Caki2 (cell line): ENCODE data around the gene DDX43. TPM values are rescaled to one million over a fixed set of nuclear protein-coding genes. Genes with fewer than 3 reads are reported as not detected.

Experiments used
- DNase-seq: peaks from one replicate; pipeline ENCODE4 v3.0.0-alpha.2; 2015; ENCODE audit warnings: low read depth
- in situ Hi-C: cut with HindIII; loops from 2 replicates; pipeline ENCODE4 v1.10.0; 2016; ENCODE audit warnings: low sequenced_read_pairs, low pct_unique_long_range_greater_than_20kb, mixed read lengths
- total RNA-seq: library from RNA; depleted of rRNA; stranded (reverse); fragments of >200 nt; shearing (Covaris generic); gene quantifications from 2 replicates; pipeline ENCODE4 v1.2.3, GENCODE V29; 2014; ENCODE audit warnings: low replicate concordance; rRNA removed

The DDX43 gene
- total RNA-seq = 3.5 and 4.5 TPM in 2 replicates

- DNase-seq = peak; percentile 85
- in situ Hi-C loops = no loop called here
Observed at GRCh38 chr6:73394577-73395354, at the start of gene DDX43. Gene DDX43 (plus strand): TSS chr6:73394828. CDS start chr6:73394906, 78 bp downstream.

- in situ Hi-C loops = no loop called here
- DNase-seq = no peak
Observed at GRCh38 chr6:73348550-73349204, 46.0 kb upstream of the DDX43 start.

GRCh38 chr6:73349311-73349710, 45.3 kb upstream of the DDX43 start:
- DNase-seq = no peak
- in situ Hi-C loops = no loop called here

- no peak for DNase-seq
- in situ Hi-C loops = no loop called here
Observed at GRCh38 chr6:73353636-73354593, 40.7 kb upstream of the DDX43 start, which contains the start of gene DPPA5. Gene DPPA5 (minus strand): TSS chr6:73354276. CDS start chr6:73354225, 51 bp downstream.

GRCh38 chr6:73362358-73362757, 32.3 kb upstream of the DDX43 start, which contains the start of gene KHDC3L:
Gene KHDC3L (plus strand): TSS chr6:73362658. CDS start chr6:73362730, 72 bp downstream.
- in situ Hi-C loops = no loop called here
- DNase-seq = no peak

GRCh38 chr6:73362869-73363536, 31.6 kb upstream of the DDX43 start:
- DNase-seq = no peak
- in situ Hi-C loops = no loop called here

- in situ Hi-C loops = no loop called here
- no peak for DNase-seq
Observed at GRCh38 chr6:73363537-73363875, 31.1 kb upstream of the DDX43 start.

- in situ Hi-C loops = no loop called here
Observed at GRCh38 chr6:73364121-73364520, 30.5 kb upstream of the DDX43 start.

GRCh38 chr6:73364549-73364948, 30.1 kb upstream of the DDX43 start:
- in situ Hi-C loops = no loop called here
- no peak for DNase-seq

More at GRCh38 chr6:73364121-73364520, 30.5 kb upstream of the DDX43 start:
- DNase-seq = no peak

GRCh38 chr6:73367761-73368355, 26.8 kb upstream of the DDX43 start:
- in situ Hi-C loops = no loop called here
- no peak for DNase-seq

- DNase-seq = no peak
- in situ Hi-C loops = no loop called here
Observed at GRCh38 chr6:73368675-73369074, 26.0 kb upstream of the DDX43 start.

- DNase-seq = no peak
- in situ Hi-C loops = no loop called here
Observed at GRCh38 chr6:73369157-73369556, 25.5 kb upstream of the DDX43 start.

- in situ Hi-C loops = no loop called here
- DNase-seq = no peak
Observed at GRCh38 chr6:73369563-73369962, 25.1 kb upstream of the DDX43 start, which contains the start of gene OOEP. Gene OOEP (minus strand): TSS chr6:73369897. CDS start chr6:73369792, 105 bp downstream.

- no peak for DNase-seq
- in situ Hi-C loops = no loop called here
Observed at GRCh38 chr6:73371984-73372383, 22.6 kb upstream of the DDX43 start.

GRCh38 chr6:73372516-73372915, 22.1 kb upstream of the DDX43 start:
- in situ Hi-C loops = no loop called here
- no peak for DNase-seq

GRCh38 chr6:73375216-73375615, 19.4 kb upstream of the DDX43 start:
- peak; percentile 18 for DNase-seq
- in situ Hi-C loops = no loop called here

GRCh38 chr6:73377225-73377624, 17.4 kb upstream of the DDX43 start:
- in situ Hi-C loops = no loop called here

More at GRCh38 chr6:73377225-73377624, 17.4 kb upstream of the DDX43 start:
- DNase-seq = no peak
